SK-N-SH treated with all-trans-retinoic acid at 6 μM for 48 hours (cell line): Measurements from ENCODE around the gene GLOD4.
"Not testable (repeated sequence)": the region's sequence is repeated elsewhere in the genome, so short reads cannot be mapped to it uniquely, and the experiment has no call there.

Source experiments
- ATAC-seq: fragments of 200-7000 bp; cut with Tn5 transposase; 3 replicates; pipeline ENCODE4 v1.9.1; 2020; ENCODE audit warnings: mild to moderate bottlenecking, moderate library complexity
- BACH2 ChIP-seq: fragments of 250-450 bp; sonication (Bioruptor Pico); IDR thresholded peaks from 2 replicates; pipeline ENCODE4 v1.9.0; 2021; ENCODE audit warnings: mild to moderate bottlenecking, borderline replicate concordance
- CREB5 ChIP-seq: fragments of 250-450 bp; sonication (Bioruptor Pico); IDR thresholded peaks from 2 replicates; pipeline ENCODE4 v1.5.1; 2020; ENCODE audit warnings: low read depth, mild to moderate bottlenecking, moderate library complexity
- CSDC2 ChIP-seq: fragments of 250-450 bp; sonication (Bioruptor Pico); IDR thresholded peaks from 2 replicates; pipeline ENCODE4 v1.5.0; 2020; ENCODE audit warnings: mild to moderate bottlenecking, moderate library complexity
- ESRRG ChIP-seq: fragments of 250-450 bp; sonication (Bioruptor Pico); IDR thresholded peaks from 2 replicates; pipeline ENCODE4 v1.6.1; 2021; ENCODE audit warnings: mild to moderate bottlenecking
- GLIS3 ChIP-seq: fragments of 250-450 bp; sonication (Bioruptor Pico); IDR thresholded peaks from 2 replicates; pipeline ENCODE4 v1.5.0; 2020; ENCODE audit warnings: mild to moderate bottlenecking, moderate library complexity
- ISL1 ChIP-seq: fragments of 250-450 bp; sonication (Bioruptor Pico); IDR thresholded peaks from 2 replicates; pipeline ENCODE4 v2.1.2; 2022; ENCODE audit warnings: mild to moderate bottlenecking, moderate library complexity
- OSR1 ChIP-seq: fragments of 250-450 bp; sonication (Bioruptor Pico); IDR thresholded peaks from 2 replicates; pipeline ENCODE4 v1.8.0; 2022; ENCODE audit warnings: moderate library complexity, mild to moderate bottlenecking, inconsistent platforms
- PATZ1 ChIP-seq: fragments of 250-450 bp; sonication (Bioruptor Pico); IDR thresholded peaks from 2 replicates; pipeline ENCODE4 v1.8.0; 2020; ENCODE audit warnings: mild to moderate bottlenecking, moderate library complexity, borderline replicate concordance
- PPARA ChIP-seq: fragments of 250-450 bp; sonication (Bioruptor Pico); IDR thresholded peaks from 2 replicates; pipeline ENCODE4 v1.5.0; 2020; ENCODE audit warnings: mild to moderate bottlenecking, borderline replicate concordance
- RARB ChIP-seq: fragments of 250-450 bp; sonication (Bioruptor Pico); IDR thresholded peaks from 2 replicates; pipeline ENCODE4 v1.8.0; 2021; ENCODE audit warnings: mild to moderate bottlenecking, moderate library complexity
- SNAI2 ChIP-seq: fragments of 250-450 bp; sonication (Bioruptor Pico); IDR thresholded peaks from 2 replicates; pipeline ENCODE4 v1.5.0; 2020; ENCODE audit warnings: mild to moderate bottlenecking, moderate library complexity
- TCF4 ChIP-seq: fragments of 250-450 bp; sonication (Bioruptor Pico); IDR thresholded peaks from 2 replicates; pipeline ENCODE4 v1.8.0; 2021; ENCODE audit warnings: mild to moderate bottlenecking, moderate library complexity, borderline replicate concordance
- TOX ChIP-seq: fragments of 250-450 bp; sonication (Bioruptor Pico); IDR thresholded peaks from 2 replicates; pipeline ENCODE4 v1.8.0; 2021; ENCODE audit warnings: mild to moderate bottlenecking, moderate library complexity, borderline replicate concordance
- ZC3H10 ChIP-seq: fragments of 250-450 bp; sonication (Bioruptor Pico); IDR thresholded peaks from 2 replicates; pipeline ENCODE4 v1.5.1; 2021; ENCODE audit warnings: mild to moderate bottlenecking, moderate library complexity
- ZFP3 ChIP-seq: fragments of 250-450 bp; sonication (Bioruptor Pico); IDR thresholded peaks from 2 replicates; pipeline ENCODE4 v1.5.0; 2020; ENCODE audit warnings: mild to moderate bottlenecking, moderate library complexity
- ZFP30 ChIP-seq: fragments of 450-650 bp; formaldehyde crosslinking; IDR thresholded peaks from 2 replicates; pipeline ENCODE4 v1.5.0; 2022; ENCODE audit warnings: mild to moderate bottlenecking, moderate library complexity
- ZNF70 ChIP-seq: fragments of 450-650 bp; formaldehyde crosslinking; IDR thresholded peaks from 2 replicates; pipeline ENCODE4 v1.5.0; 2020; ENCODE audit warnings: mild to moderate bottlenecking, moderate library complexity
- ZNF8 ChIP-seq: fragments of 450-650 bp; formaldehyde crosslinking; IDR thresholded peaks from 2 replicates; pipeline ENCODE4 v1.5.0; 2020; ENCODE audit warnings: mild to moderate bottlenecking, moderate library complexity
- TF ChIP-seq, protein P1 (sequence below): fragments of 250-450 bp; sonication (Bioruptor Pico); IDR thresholded peaks from 2 replicates; pipeline ENCODE4 v1.8.0; 2021; ENCODE audit warnings: low read depth, mild to moderate bottlenecking, moderate library complexity, borderline replicate concordance
- TF ChIP-seq, protein P2 (sequence below): fragments of 250-450 bp; sonication (Bioruptor Pico); IDR thresholded peaks from 2 replicates; pipeline ENCODE4 v1.5.0; 2020; ENCODE audit warnings: mild to moderate bottlenecking, moderate library complexity

The GLOD4 gene

GRCh38 chr17:792277-792676 is 10.2 kb upstream of the GLOD4 start:
- no peak for ATAC-seq
- TF ChIP-seq TOX (CRISPR knock-in tag) (no peak), CSDC2 (no peak), RARB (no peak), GLIS3 (no peak), CREB5 (CRISPR knock-in tag) (no peak), ZFP30 (CRISPR knock-in tag) (no peak), ZNF8 (CRISPR knock-in tag) (no peak), PATZ1 (no peak), BACH2 (CRISPR knock-in tag) (no peak), TCF4 (CRISPR knock-in tag) (no peak), ESRRG (no peak), SNAI2 (CRISPR knock-in tag) (no peak), OSR1 (CRISPR knock-in tag) (no peak)
- TF ChIP-seq, protein P1, sequence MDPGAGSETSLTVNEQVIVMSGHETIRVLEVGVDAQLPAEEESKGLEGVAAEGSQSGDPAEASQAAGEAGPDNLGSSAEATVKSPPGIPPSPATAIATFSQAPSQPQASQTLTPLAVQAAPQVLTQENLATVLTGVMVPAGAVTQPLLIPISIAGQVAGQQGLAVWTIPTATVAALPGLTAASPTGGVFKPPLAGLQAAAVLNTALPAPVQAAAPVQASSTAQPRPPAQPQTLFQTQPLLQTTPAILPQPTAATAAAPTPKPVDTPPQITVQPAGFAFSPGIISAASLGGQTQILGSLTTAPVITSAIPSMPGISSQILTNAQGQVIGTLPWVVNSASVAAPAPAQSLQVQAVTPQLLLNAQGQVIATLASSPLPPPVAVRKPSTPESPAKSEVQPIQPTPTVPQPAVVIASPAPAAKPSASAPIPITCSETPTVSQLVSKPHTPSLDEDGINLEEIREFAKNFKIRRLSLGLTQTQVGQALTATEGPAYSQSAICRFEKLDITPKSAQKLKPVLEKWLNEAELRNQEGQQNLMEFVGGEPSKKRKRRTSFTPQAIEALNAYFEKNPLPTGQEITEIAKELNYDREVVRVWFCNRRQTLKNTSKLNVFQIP (CRISPR knock-in tag), result no peak
- TF ChIP-seq, protein P2, sequence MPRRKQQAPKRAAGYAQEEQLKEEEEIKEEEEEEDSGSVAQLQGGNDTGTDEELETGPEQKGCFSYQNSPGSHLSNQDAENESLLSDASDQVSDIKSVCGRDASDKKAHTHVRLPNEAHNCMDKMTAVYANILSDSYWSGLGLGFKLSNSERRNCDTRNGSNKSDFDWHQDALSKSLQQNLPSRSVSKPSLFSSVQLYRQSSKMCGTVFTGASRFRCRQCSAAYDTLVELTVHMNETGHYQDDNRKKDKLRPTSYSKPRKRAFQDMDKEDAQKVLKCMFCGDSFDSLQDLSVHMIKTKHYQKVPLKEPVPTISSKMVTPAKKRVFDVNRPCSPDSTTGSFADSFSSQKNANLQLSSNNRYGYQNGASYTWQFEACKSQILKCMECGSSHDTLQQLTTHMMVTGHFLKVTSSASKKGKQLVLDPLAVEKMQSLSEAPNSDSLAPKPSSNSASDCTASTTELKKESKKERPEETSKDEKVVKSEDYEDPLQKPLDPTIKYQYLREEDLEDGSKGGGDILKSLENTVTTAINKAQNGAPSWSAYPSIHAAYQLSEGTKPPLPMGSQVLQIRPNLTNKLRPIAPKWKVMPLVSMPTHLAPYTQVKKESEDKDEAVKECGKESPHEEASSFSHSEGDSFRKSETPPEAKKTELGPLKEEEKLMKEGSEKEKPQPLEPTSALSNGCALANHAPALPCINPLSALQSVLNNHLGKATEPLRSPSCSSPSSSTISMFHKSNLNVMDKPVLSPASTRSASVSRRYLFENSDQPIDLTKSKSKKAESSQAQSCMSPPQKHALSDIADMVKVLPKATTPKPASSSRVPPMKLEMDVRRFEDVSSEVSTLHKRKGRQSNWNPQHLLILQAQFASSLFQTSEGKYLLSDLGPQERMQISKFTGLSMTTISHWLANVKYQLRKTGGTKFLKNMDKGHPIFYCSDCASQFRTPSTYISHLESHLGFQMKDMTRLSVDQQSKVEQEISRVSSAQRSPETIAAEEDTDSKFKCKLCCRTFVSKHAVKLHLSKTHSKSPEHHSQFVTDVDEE (CRISPR knock-in tag), result no peak

- no peak for TF ChIP-seq ZC3H10 (CRISPR knock-in tag)
- no peak for ATAC-seq
These were observed 9.7 kb upstream of the GLOD4 start for GRCh38 chr17:791829-792228.

DNA sequence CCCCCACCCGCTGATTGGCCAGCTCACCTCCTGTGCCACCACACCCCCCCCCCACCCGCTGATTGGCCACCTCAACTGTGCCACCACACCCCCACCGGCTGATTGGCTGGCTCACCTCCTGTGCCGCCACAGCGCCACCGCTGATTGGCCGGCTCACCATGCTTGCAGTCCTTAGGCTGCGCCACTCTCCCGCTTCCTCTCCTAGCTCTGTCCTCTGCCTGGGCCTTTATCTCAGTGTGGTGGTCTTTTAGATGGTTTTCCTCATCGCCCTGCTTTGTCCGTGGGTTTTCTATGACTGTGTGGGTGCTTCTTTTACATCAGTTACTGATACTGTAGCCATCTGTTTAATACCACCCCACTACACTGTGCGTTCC is 8.8 kb upstream of the GLOD4 start:
- ATAC-seq, result not testable (repeated sequence)

GRCh38 chr17:789931-790873 is 8.1 kb upstream of the GLOD4 start:
- not testable (repeated sequence) for ATAC-seq

DNA sequence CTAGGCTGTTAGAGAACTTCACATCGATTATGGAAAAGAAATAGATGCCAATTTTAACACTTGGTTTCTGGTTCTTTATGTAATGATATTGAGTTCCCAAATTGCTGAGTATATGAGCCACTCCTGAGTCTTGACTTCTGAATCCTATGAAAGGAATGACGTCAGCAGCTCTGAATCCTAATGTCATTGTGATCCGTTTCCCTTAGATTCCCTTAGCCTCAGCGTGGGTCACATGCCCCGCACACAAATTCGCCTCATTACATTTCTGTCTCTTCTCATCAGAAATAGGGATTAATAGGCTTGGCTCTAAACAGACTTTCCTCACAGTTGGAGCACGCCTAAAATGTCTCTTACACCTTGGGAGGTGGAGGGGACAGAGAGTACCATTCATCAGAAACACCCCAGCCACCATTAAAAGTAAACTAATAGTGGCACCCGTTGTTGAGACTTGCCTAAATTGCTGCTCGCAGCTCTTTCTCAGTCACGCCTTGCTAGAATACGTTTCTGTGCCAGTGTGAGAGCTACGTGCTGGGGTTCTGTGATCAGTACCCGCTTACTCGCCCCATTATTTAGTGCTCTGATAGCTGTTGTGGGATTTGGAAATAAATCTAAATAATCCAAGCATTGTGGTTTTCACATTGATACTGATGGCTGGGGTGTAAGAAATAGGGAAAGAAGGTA is 7.2 kb upstream of the GLOD4 start:
- ATAC-seq, result no peak
- TF ChIP-seq ZNF8 (CRISPR knock-in tag) (no peak), OSR1 (CRISPR knock-in tag) (no peak), ZNF70 (CRISPR knock-in tag) (no peak), ISL1 (no peak), ZC3H10 (CRISPR knock-in tag) (no peak), PPARA (CRISPR knock-in tag) (no peak), ZFP3 (CRISPR knock-in tag) (no peak), CREB5 (CRISPR knock-in tag) (no peak)
- TF ChIP-seq, protein P1 (CRISPR knock-in tag), result no peak
- TF ChIP-seq, protein P2 (CRISPR knock-in tag), result no peak
